A673 (cell line): ENCODE measurements around the gene GNAZ.

Experiments used
- EZH2 ChIP-seq: fragments of 200-600 bp; sonication (generic); IDR thresholded peaks from 2 replicates; pipeline ENCODE4 v1.6.1; 2017; ENCODE audit warnings: borderline replicate concordance, low read depth, mild to moderate bottlenecking, mixed read lengths, antibody characterized with exemption, low read length; ENCODE audit not compliant: poor library complexity, severe bottlenecking
- TF ChIP-seq, protein P1 (sequence below): fragments of 300-800, 200-600 bp; sonication (generic); conservative IDR thresholded peaks from 2 replicates; pipeline ENCODE4 v1.5.1; 2017; ENCODE audit warnings: low read depth, mild to moderate bottlenecking, antibody characterized with exemption, low read length, moderate library complexity, mixed read lengths

DNA sequence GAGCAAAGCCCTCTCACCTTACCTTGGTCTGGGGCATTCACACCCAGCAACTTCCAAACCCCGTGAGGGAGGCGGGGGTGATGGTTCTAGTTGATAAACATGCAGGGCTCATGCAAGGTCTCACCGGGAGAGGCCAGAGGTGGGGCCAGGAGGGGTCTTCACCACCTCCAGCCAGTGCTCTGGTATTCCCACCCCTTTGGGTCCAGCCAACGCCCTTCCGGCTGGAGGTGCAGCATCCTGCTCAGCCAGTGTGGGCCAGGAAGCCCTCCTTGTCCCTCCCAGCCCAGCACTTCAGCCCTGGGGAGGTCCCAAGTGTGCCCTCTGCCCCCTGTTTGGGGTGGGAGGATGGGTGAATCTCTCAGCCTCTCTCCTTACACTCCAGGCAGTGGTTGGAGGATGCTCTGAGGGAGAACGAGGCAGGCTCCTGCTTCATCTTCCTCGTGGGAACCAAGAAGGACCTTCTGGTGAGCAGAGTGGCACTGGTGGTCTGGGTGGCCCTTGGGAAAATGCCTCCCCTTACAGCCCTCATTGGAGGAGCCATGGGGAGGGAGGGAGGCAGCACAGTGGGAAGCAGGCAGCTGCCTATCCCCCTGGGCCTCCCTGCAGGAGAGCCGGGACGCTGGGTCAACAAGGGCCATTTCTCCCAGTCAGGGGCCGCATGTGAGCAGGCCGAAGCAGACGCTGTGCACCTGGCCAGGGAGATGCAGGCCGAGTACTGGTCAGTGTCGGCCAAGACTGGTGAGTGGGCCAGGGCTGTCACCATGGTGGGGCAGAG lies 88.4 kb downstream of the GNAZ start:
- TF ChIP-seq, protein P1, sequence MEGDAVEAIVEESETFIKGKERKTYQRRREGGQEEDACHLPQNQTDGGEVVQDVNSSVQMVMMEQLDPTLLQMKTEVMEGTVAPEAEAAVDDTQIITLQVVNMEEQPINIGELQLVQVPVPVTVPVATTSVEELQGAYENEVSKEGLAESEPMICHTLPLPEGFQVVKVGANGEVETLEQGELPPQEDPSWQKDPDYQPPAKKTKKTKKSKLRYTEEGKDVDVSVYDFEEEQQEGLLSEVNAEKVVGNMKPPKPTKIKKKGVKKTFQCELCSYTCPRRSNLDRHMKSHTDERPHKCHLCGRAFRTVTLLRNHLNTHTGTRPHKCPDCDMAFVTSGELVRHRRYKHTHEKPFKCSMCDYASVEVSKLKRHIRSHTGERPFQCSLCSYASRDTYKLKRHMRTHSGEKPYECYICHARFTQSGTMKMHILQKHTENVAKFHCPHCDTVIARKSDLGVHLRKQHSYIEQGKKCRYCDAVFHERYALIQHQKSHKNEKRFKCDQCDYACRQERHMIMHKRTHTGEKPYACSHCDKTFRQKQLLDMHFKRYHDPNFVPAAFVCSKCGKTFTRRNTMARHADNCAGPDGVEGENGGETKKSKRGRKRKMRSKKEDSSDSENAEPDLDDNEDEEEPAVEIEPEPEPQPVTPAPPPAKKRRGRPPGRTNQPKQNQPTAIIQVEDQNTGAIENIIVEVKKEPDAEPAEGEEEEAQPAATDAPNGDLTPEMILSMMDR = no peak
- no peak for TF ChIP-seq EZH2
